Measurements from ENCODE around the gene HEATR1. TPM values are rescaled to one million over a fixed set of nuclear protein-coding genes. Genes with fewer than 3 reads are reported as not detected.
"Not testable (repeated sequence)": the region's sequence is repeated elsewhere in the genome, so short reads cannot be mapped to it uniquely, and the experiment has no call there.

HEATR1 gene
- total RNA-seq, 1 experiment from 2014 or later = 68.3 TPM

DNA sequence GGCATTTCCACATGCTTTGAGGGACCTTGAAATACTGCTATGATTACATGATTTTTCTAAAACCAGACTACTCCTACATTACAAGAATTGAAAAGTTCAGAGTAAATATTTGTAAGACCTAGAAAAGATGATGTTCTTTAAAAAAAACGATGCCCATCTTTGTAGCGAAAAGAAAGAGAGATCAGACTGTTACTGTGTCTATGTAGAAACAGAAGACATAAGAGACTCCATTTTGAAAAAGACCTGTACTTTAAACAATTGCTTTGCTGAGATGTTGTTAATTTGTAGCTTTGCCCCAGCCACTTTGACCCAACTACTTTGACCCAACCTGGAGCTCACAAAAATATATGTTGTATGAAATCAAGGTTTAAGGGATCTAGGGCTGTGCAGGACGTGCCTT, 100.0 kb downstream of the HEATR1 start:
- H3K27me3 ChIP-seq (ENCODE audit: insufficient read depth, low read length); H3K36me3 ChIP-seq (ENCODE audit: control insufficient read depth in 1 of 2, insufficient read depth in 2 of 2, low read length in 2 of 2); RAD21 ChIA-PET (ENCODE audit: low non-redundant PET in 1 of 2, low total read pairs in 2 of 2, uncharacterized antibody in 2 of 2, unreplicated experiment in 2 of 2); H3K9ac ChIP-seq (ENCODE audit: low read length); H3K4me3 ChIP-seq (replicated peaks in 1 of 2; ENCODE audit: low read depth in 1 of 2, low read length in 2 of 2); intact Hi-C loops (cut with micrococcal nuclease); H3K9me3 ChIP-seq (ENCODE audit: control insufficient read depth in 1 of 2, insufficient read depth in 1 of 2, low read depth in 1 of 2, low read length in 2 of 2); BruUV-seq (replicated peaks); H3K9me2 ChIP-seq (ENCODE audit: insufficient read depth); ATAC-seq; H3K79me2 ChIP-seq (ENCODE audit: insufficient read depth, low read length); POLR2A ChIA-PET; CTCF ChIA-PET; DNase-seq (ENCODE audit: low read depth, low spot score); H3K27ac ChIP-seq (ENCODE audit: low read depth, low read length); H4K20me1 ChIP-seq (ENCODE audit: insufficient read depth); H3K4me2 ChIP-seq (ENCODE audit: low read length): not testable (repeated sequence)
- Histone ChIP-seq H3K4me1 (ENCODE audit: control insufficient read depth in 1 of 2, insufficient read depth in 2 of 2, low read length in 2 of 2) (peaks cover 17 to 21% of the 10 kb centered on the region in 2 experiments), H2AFZ (ENCODE audit: low read depth, low read length, poor library complexity, severe bottlenecking) (peak overlapping the region; percentile 51)

DNA sequence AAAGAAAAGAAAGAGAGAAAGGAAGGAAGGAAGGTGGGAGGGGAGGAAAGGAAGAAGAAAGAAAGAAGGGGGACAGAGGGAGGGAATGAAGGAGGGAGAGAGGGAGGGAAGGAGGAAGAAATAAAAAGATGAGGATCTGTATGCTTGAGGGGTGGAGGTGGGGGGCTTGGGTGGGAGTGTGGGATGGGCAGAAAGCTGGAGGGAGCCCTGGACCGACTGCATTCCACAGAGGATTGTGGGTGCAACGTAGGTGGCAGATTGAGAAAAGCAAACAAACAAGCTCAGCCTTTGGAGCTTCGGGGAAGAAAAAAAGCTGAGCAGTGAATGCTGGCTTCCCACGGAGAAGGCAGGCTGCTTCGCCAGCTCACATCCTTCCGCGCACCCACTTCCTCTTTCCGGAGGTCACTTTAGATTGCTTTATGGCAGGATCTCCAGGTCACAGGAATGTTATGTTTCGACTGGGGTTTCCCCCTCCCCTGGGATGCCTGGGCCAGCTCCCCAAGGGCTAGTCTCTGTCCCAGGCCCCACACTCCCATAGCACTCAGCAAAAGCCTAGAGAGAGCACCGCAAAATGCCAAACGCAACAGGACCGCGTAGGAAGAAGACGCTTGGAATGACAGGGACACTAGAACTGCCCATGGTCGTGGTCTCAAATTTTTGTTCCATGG, 101.2 kb downstream of the HEATR1 start:
- ChIA-PET CTCF (no interaction called here), POLR2A (interaction anchor here (1.0 kb wide), 1 partner anchor 21 kb away, joined by 3 read pairs; the partner anchor contains the start of gene LGALS8), RAD21 (ENCODE audit: low non-redundant PET in 1 of 2, low total read pairs in 2 of 2, uncharacterized antibody in 2 of 2, unreplicated experiment in 2 of 2) (interaction anchor here in 1 of 2 experiments (1.1 kb wide), 1 partner anchor 29 kb away, joined by 3 read pairs; no protein-coding TSS in a partner anchor)
- Histone ChIP-seq H3K79me2 (ENCODE audit: insufficient read depth, low read length) (no peaks in the 10 kb centered on the region), H3K36me3 (ENCODE audit: control insufficient read depth in 1 of 2, insufficient read depth in 2 of 2, low read length in 2 of 2) (no peaks in the 10 kb centered on the region), H3K4me2 (ENCODE audit: low read length) (peak overlapping the region; percentile 97), H2AFZ (ENCODE audit: low read depth, low read length, poor library complexity, severe bottlenecking) (peak overlapping the region; percentile 100), H3K27ac (ENCODE audit: low read depth, low read length) (peak overlapping the region; percentile 56), H3K9me2 (ENCODE audit: insufficient read depth) (no peaks in the 10 kb centered on the region), H3K9me3 (ENCODE audit: control insufficient read depth in 1 of 2, insufficient read depth in 1 of 2, low read depth in 1 of 2, low read length in 2 of 2) (no peaks in the 10 kb centered on the region), H3K9ac (ENCODE audit: low read length) (peak overlapping the region; percentile 55), H3K4me1 (ENCODE audit: control insufficient read depth in 1 of 2, insufficient read depth in 2 of 2, low read length in 2 of 2) (peaks cover 17 to 21% of the 10 kb centered on the region in 2 experiments), H3K27me3 (ENCODE audit: insufficient read depth, low read length) (no peaks in the 10 kb centered on the region), H4K20me1 (ENCODE audit: insufficient read depth) (no peaks in the 10 kb centered on the region), H3K4me3 (replicated peaks in 1 of 2; ENCODE audit: low read depth in 1 of 2, low read length in 2 of 2) (peak overlapping the region; percentile 39 to 60)
- intact Hi-C loops (cut with micrococcal nuclease) = no loop called here
- TF ChIP-seq, protein P1, sequence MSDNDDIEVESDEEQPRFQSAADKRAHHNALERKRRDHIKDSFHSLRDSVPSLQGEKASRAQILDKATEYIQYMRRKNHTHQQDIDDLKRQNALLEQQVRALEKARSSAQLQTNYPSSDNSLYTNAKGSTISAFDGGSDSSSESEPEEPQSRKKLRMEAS (IDR thresholded peaks at IDR 0.05) = 0 out of 2 replicates have a peak, but pooled peaks have one; percentile 10
- 0 out of 2 replicates have a peak, but pooled peaks have one; percentile 23 for TF ChIP-seq EGR1 (IDR thresholded peaks at IDR 0.05; ENCODE audit: low read depth)
- no peak for TF ChIP-seq ZNF274 (IDR thresholded peaks at IDR 0.05; ENCODE audit: low read depth, low read length)
- TF ChIP-seq SP1 (IDR thresholded peaks at IDR 0.05; ENCODE audit: low read depth) = peak; percentile 19; the same call in 1 of the 2 replicates
- peak; percentile 44; the same call in 1 of the 2 replicates for TF ChIP-seq POLR2AphosphoS5 (IDR thresholded peaks at IDR 0.05; ENCODE audit: low read depth, low read length)
- TF ChIP-seq EZH2phosphoT487 (IDR thresholded peaks at IDR 0.05; ENCODE audit: borderline replicate concordance) = no peak
- 0 out of 2 replicates have a peak, but pooled peaks have one; percentile 32 for TF ChIP-seq ELF1 (IDR thresholded peaks at IDR 0.05; ENCODE audit: borderline replicate concordance, low read depth)
- 0 out of 2 replicates have a peak, but pooled peaks have one; percentile 1 for TF ChIP-seq JUND (IDR thresholded peaks at IDR 0.05)
- ATAC-seq (peak; percentile 81), DNase-seq (ENCODE audit: low read depth, low spot score) (peak; percentile 36)
- no TSS peak for BruUV-seq (replicated peaks)

Measured in HCT116 (cell line).